Sigmoid colon (tissue), 4 donors: ENCODE data around the gene PHC3.

Source experiments
- POLR2AphosphoS5 ChIP-seq, 4 donors: sonication (generic); formaldehyde crosslinking; IDR thresholded peaks; one replicate each; pipeline ENCODE4 v1.6.1; 2017; ENCODE audit warnings: antibody characterized with exemption in 4 of 4
- TF ChIP-seq, protein P1 (sequence below), 4 experiments: fragments of 450-650 bp in 3 of 4; fragments of 200-600 bp in 1 of 4; IDR thresholded peaks; one replicate each; pipeline ENCODE4 v1.5.1; 2016 to 2019; ENCODE audit warnings: antibody characterized with exemption in 4 of 4, mild to moderate bottlenecking in 3 of 4, moderate library complexity in 2 of 4

GRCh38 chr3:170207717-170208116, 26.2 kb upstream of the PHC3 start:
- TF ChIP-seq, protein P1, sequence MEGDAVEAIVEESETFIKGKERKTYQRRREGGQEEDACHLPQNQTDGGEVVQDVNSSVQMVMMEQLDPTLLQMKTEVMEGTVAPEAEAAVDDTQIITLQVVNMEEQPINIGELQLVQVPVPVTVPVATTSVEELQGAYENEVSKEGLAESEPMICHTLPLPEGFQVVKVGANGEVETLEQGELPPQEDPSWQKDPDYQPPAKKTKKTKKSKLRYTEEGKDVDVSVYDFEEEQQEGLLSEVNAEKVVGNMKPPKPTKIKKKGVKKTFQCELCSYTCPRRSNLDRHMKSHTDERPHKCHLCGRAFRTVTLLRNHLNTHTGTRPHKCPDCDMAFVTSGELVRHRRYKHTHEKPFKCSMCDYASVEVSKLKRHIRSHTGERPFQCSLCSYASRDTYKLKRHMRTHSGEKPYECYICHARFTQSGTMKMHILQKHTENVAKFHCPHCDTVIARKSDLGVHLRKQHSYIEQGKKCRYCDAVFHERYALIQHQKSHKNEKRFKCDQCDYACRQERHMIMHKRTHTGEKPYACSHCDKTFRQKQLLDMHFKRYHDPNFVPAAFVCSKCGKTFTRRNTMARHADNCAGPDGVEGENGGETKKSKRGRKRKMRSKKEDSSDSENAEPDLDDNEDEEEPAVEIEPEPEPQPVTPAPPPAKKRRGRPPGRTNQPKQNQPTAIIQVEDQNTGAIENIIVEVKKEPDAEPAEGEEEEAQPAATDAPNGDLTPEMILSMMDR (IDR thresholded peaks at IDR 0.05): no peak
- no peak for TF ChIP-seq POLR2AphosphoS5 (IDR thresholded peaks at IDR 0.05)
